PC-3 (cell line): ENCODE data around the gene SET. TPM values are rescaled to one million over a fixed set of nuclear protein-coding genes. Genes with fewer than 3 reads are reported as not detected.

ENCODE experiments used
- ATAC-seq: fragments of 200-7000 bp; cut with Tn5 transposase; 2 replicates; pipeline ENCODE4 v1.9.1; 2020; ENCODE audit warnings: mild to moderate bottlenecking, moderate library complexity
- BruUV-seq: library from RNA; stranded (reverse); fragments of 400-500 nt; replicated peaks from 2 replicates; lab custom pipeline; 2021; lab: Mats Ljungman, UMichigan
- CTCF ChIA-PET: fragments of 300-600 bp; sonication (Branson Sonifier 250); formaldehyde crosslinking; loops from one replicate; lab custom pipeline; 2022; ENCODE audit warnings: antibody characterized with exemption; lab: Charles Lee
- POLR2A ChIA-PET: fragments of 300-600 bp; sonication (Branson Sonifier 250); formaldehyde crosslinking; loops from one replicate; lab custom pipeline; 2022; ENCODE audit warnings: antibody characterized with exemption; ENCODE audit not compliant: unreplicated experiment; lab: Charles Lee
- DNase-seq: peaks from one replicate; pipeline ENCODE4 v3.0.0-alpha.2; 2015
- H2AFZ ChIP-seq: fragments of 300-600 bp; sonication (generic); 2 replicates; pipeline ENCODE4 v1.6.0; 2016; ENCODE audit warnings: antibody characterized with exemption, low read length
- H3F3A ChIP-seq: fragments of 300-600 bp; sonication (generic); one replicate; pipeline ENCODE4 v1.6.0; 2017; ENCODE audit warnings: antibody characterized with exemption, low read length, control low read depth, mild to moderate bottlenecking; ENCODE audit not compliant: unreplicated experiment
- H3K27ac ChIP-seq: fragments of 300-600 bp; sonication (generic); 2 replicates; pipeline ENCODE4 v1.5.1; 2016; ENCODE audit warnings: mild to moderate bottlenecking, low read length
- H3K27me3 ChIP-seq: fragments of 300-600 bp; sonication (generic); 2 replicates; pipeline ENCODE4 v1.6.1; 2016; ENCODE audit warnings: low read length, mixed read lengths
- H3K36me3 ChIP-seq: fragments of 300-600 bp; sonication (generic); 2 replicates; pipeline ENCODE4 v1.6.1; 2016; ENCODE audit warnings: low read depth, mixed run types, low read length, mixed read lengths
- H3K4me1 ChIP-seq: fragments of 300-600 bp; sonication (generic); 2 replicates; pipeline ENCODE4 v1.5.1; 2016; ENCODE audit warnings: low read length; ENCODE audit not compliant: insufficient read depth
- H3K4me2 ChIP-seq: fragments of 300-600 bp; sonication (generic); 2 replicates; pipeline ENCODE4 v1.6.0; 2016; ENCODE audit warnings: low read length
- H3K4me3 ChIP-seq: fragments of 300-600 bp; sonication (generic); 2 replicates; pipeline ENCODE4 v1.5.1; 2016; ENCODE audit warnings: mild to moderate bottlenecking, low read length, mixed read lengths
- H3K79me2 ChIP-seq: fragments of 300-600 bp; sonication (generic); 2 replicates; pipeline ENCODE4 v1.6.1; 2017; ENCODE audit warnings: low read length, mixed read lengths
- H3K9ac ChIP-seq: fragments of 300-600 bp; sonication (generic); 2 replicates; pipeline ENCODE4 v1.6.0; 2016; ENCODE audit warnings: mild to moderate bottlenecking, low read length
- H3K9me2 ChIP-seq: fragments of 300-600 bp; sonication (generic); replicated peaks from 2 replicates; pipeline ENCODE4 v1.6.1; 2016; ENCODE audit warnings: mixed run types, low read length, mixed read lengths
- H3K9me3 ChIP-seq: fragments of 300-600 bp; sonication (generic); 2 replicates; pipeline ENCODE4 v1.6.1; 2016; ENCODE audit warnings: low read length, mixed read lengths
- H4K20me1 ChIP-seq: fragments of 300-600 bp; sonication (generic); 2 replicates; pipeline ENCODE4 v1.6.1; 2016; ENCODE audit warnings: low read length, mixed read lengths
- CTCF ChIP-seq: fragments of 300-600 bp; sonication (generic); conservative IDR thresholded peaks from 2 replicates; pipeline ENCODE4 v1.5.1; 2017; ENCODE audit warnings: antibody characterized with exemption, low read depth, mild to moderate bottlenecking, low read length
- EZH2 ChIP-seq: fragments of 300-600 bp; sonication (generic); IDR thresholded peaks from one replicate; pipeline ENCODE4 v1.6.1; 2017; ENCODE audit warnings: antibody characterized with exemption, mild to moderate bottlenecking, low read length; ENCODE audit not compliant: unreplicated experiment
- EZH2phosphoT487 ChIP-seq: fragments of 300-600 bp; sonication (generic); IDR thresholded peaks from 2 replicates; pipeline ENCODE4 v1.6.1; 2018; ENCODE audit warnings: mild to moderate bottlenecking, antibody characterized with exemption, low read length, borderline replicate concordance
- intact Hi-C: fragments of 100-400 bp; cut with micrococcal nuclease; formaldehyde crosslinking; loops from 2 replicates; pipeline ENCODE4 v1.9.0; 2023
- total RNA-seq: library from RNA; depleted of rRNA; stranded (reverse); fragments of >200 nt; gene quantifications from 2 replicates; pipeline ENCODE4 v1.2.3, GENCODE V29; 2014

Gene SET
- total RNA-seq, 1 experiment from 2014 or later: 647 TPM

- Histone ChIP-seq H3K9me3 (no peaks in the 10 kb centered on the region), H3K9ac (no peak overlapping the region), H3K4me1 (no peaks in the 10 kb centered on the region), H3K4me3 (no peak overlapping the region), H3K27ac (no peak overlapping the region), H3K36me3 (no peaks in the 10 kb centered on the region), H3K27me3 (no peaks in the 10 kb centered on the region), H3F3A (no peaks in the 10 kb centered on the region), H3K9me2 (no peaks in the 10 kb centered on the region), H4K20me1 (no peaks in the 10 kb centered on the region), H2AFZ (no peak overlapping the region), H3K4me2 (no peak overlapping the region), H3K79me2 (no peaks in the 10 kb centered on the region)
- CTCF ChIA-PET: no interaction called here
- DNase-seq (no peak), ATAC-seq (no peak)
- intact Hi-C loops: no loop called here
- BruUV-seq: no TSS peak
- TF ChIP-seq CTCF (no peak), EZH2phosphoT487 (no peak), EZH2 (no peak)
- POLR2A ChIA-PET: no interaction called here
These were observed 27.7 kb downstream of the SET start for GRCh38 chr9:128716581-128717254.

- TF ChIP-seq EZH2 (no peak), CTCF (no peak), EZH2phosphoT487 (no peak)
- no peaks in the 10 kb centered on the region for H3K9me2 ChIP-seq
- H3K9me3 ChIP-seq: no peaks in the 10 kb centered on the region
- ATAC-seq (no peak), DNase-seq (no peak)
- H3K4me1 ChIP-seq: no peaks in the 10 kb centered on the region
- no TSS peak for BruUV-seq
- H2AFZ ChIP-seq: no peak overlapping the region
- no peak overlapping the region for H3K4me2 ChIP-seq
- POLR2A ChIA-PET: no interaction called here
- no peaks in the 10 kb centered on the region for H4K20me1 ChIP-seq
- no peak overlapping the region for H3K27ac ChIP-seq
- no peaks in the 10 kb centered on the region for H3F3A ChIP-seq
- CTCF ChIA-PET: no interaction called here
- H3K4me3 ChIP-seq: no peak overlapping the region
- no peak overlapping the region for H3K9ac ChIP-seq
- no peaks in the 10 kb centered on the region for H3K79me2 ChIP-seq
- H3K27me3 ChIP-seq: no peaks in the 10 kb centered on the region
- intact Hi-C loops: no loop called here
- H3K36me3 ChIP-seq: no peaks in the 10 kb centered on the region
These were observed 29.0 kb downstream of the SET start for GRCh38 chr9:128718047-128718446.

- H3K79me2 ChIP-seq: 0 out of 2 replicates have a peak, but pooled peaks cover 1% of the 10 kb centered on the region
- CTCF ChIA-PET: no interaction called here
- no peak overlapping the region for H3K27ac ChIP-seq
- no peak for ATAC-seq
- H3K9me3 ChIP-seq: no peaks in the 10 kb centered on the region
- H3K27me3 ChIP-seq: no peaks in the 10 kb centered on the region
- BruUV-seq: no TSS peak
- no peak overlapping the region for H3K4me2 ChIP-seq
- POLR2A ChIA-PET: no interaction called here
- no peaks in the 10 kb centered on the region for H3K36me3 ChIP-seq
- H4K20me1 ChIP-seq: no peaks in the 10 kb centered on the region
- no peak for DNase-seq
- H3K4me3 ChIP-seq: no peak overlapping the region
- no peak overlapping the region for H2AFZ ChIP-seq
- intact Hi-C loops: no loop called here
- H3K9me2 ChIP-seq: no peaks in the 10 kb centered on the region
- no peak overlapping the region for H3K9ac ChIP-seq
- H3K4me1 ChIP-seq: no peaks in the 10 kb centered on the region
- TF ChIP-seq EZH2phosphoT487 (no peak), EZH2 (no peak)
- no peaks in the 10 kb centered on the region for H3F3A ChIP-seq
These were observed 29.5 kb downstream of the SET start for GRCh38 chr9:128718475-128718874.
